Measurements from ENCODE around the gene CYP2E1. TPM values are rescaled to one million over a fixed set of nuclear protein-coding genes. Genes with fewer than 3 reads are reported as not detected.

Gene CYP2E1
- total RNA-seq (2.9 TPM), polyA plus RNA-seq (ENCODE audit: insufficient read depth, low read depth, low replicate concordance) (3.4 TPM)
- long read RNA-seq, donor 1, result 0 reads
- long read RNA-seq, donor 2, result 0 reads
- long read RNA-seq, donor 3, result 0 reads
- long read RNA-seq, donor 4, partial matches to known transcripts, result 0 of 1 reads
- long read RNA-seq, donor 4, other reads (novel, unspliced or antisense), result 0 of 1 reads
- long read RNA-seq, donor 5, result 0 reads
- long read RNA-seq, donor 6, result 0 reads
- long read RNA-seq, donor 7, partial matches to known transcripts, result 0 of 2 reads
- long read RNA-seq, donor 7, other reads (novel, unspliced or antisense), result 0 of 2 reads
- long read RNA-seq, donor 8, result 0 reads
- long read RNA-seq, donor 9, result 0 reads
- long read RNA-seq, donor 10, result 0 reads

- no peak for FAIRE-seq
- TF ChIP-seq CTCF (IDR thresholded peaks at IDR 0.05; ENCODE audit: borderline replicate concordance, extremely low read depth, insufficient read depth), result no peak
- no peak within 1 kb of the TSS for H3K9ac ChIP-seq (ENCODE audit: low read length in 3 of 3)
- H3K4me1 ChIP-seq (ENCODE audit: control insufficient read depth in 2 of 3, insufficient read depth in 2 of 3, low read depth in 1 of 3, low read length in 3 of 3), result no peaks in the 10 kb centered on the region
- no peak for DNase-seq
- no peaks in the 10 kb centered on the region for H3K36me3 ChIP-seq (ENCODE audit: control insufficient read depth in 2 of 3, insufficient read depth in 3 of 3, low read length in 3 of 3)
- H3K4me3 ChIP-seq (ENCODE audit: low read length in 3 of 3), result no peak within 1 kb of the TSS
- H3K27ac ChIP-seq (ENCODE audit: low read depth in 2 of 2, low read length in 2 of 2), result no peak within 1 kb of the TSS
- H3K9me3 ChIP-seq (ENCODE audit: control insufficient read depth in 2 of 3, insufficient read depth in 1 of 3, low read length in 3 of 3), result peaks cover 0 to 12% (median 0%) of the 10 kb centered on the region in 3 donors
- peaks cover 14% of the 10 kb centered on the region for H3K27me3 ChIP-seq (ENCODE audit: control insufficient read depth, insufficient read depth, low read length)
- intact Hi-C loops (cut with DNase I), result no loop called here
Observed at GRCh38 chr10:133526957-133527588, at the start of gene CYP2E1. Gene CYP2E1 (plus strand): TSS chr10:133527363. CDS start chr10:133527396, 33 bp downstream.

- intact Hi-C loops (cut with DNase I), result no loop called here
- TF ChIP-seq CTCF (IDR thresholded peaks at IDR 0.05; ENCODE audit: borderline replicate concordance, extremely low read depth, insufficient read depth), result no peak
- no peak overlapping the region for H3K9ac ChIP-seq (ENCODE audit: low read length in 3 of 3)
- no peaks in the 10 kb centered on the region for H3K27me3 ChIP-seq (ENCODE audit: control insufficient read depth, insufficient read depth, low read length)
- DNase-seq, result no peak
- H3K36me3 ChIP-seq (ENCODE audit: control insufficient read depth in 2 of 3, insufficient read depth in 3 of 3, low read length in 3 of 3), result no peaks in the 10 kb centered on the region
- H3K4me3 ChIP-seq (ENCODE audit: low read length in 3 of 3), result no peak overlapping the region
- no peaks in the 10 kb centered on the region for H3K4me1 ChIP-seq (ENCODE audit: control insufficient read depth in 2 of 3, insufficient read depth in 2 of 3, low read depth in 1 of 3, low read length in 3 of 3)
- H3K27ac ChIP-seq (ENCODE audit: low read depth in 2 of 2, low read length in 2 of 2), result no peak overlapping the region
- FAIRE-seq, result no peak
- peaks cover 0 to 15% (median 2%) of the 10 kb centered on the region in 3 donors for H3K9me3 ChIP-seq (ENCODE audit: control insufficient read depth in 2 of 3, insufficient read depth in 1 of 3, low read length in 3 of 3)
Observed at GRCh38 chr10:133481086-133481643, 46.0 kb upstream of the CYP2E1 start.

GRCh38 chr10:133481657-133482056 is 45.5 kb upstream of the CYP2E1 start:
- DNase-seq, result peak in 1 of 5 donors; percentile 31
- FAIRE-seq, result no peak
- H3K9me3 ChIP-seq (ENCODE audit: control insufficient read depth in 2 of 3, insufficient read depth in 1 of 3, low read length in 3 of 3), result peaks cover 0 to 16% (median 2%) of the 10 kb centered on the region in 3 donors
- intact Hi-C loops (cut with DNase I), result no loop called here
- H3K27me3 ChIP-seq (ENCODE audit: control insufficient read depth, insufficient read depth, low read length), result no peaks in the 10 kb centered on the region
- no peak overlapping the region for H3K4me3 ChIP-seq (ENCODE audit: low read length in 3 of 3)
- no peak overlapping the region for H3K27ac ChIP-seq (ENCODE audit: low read depth in 2 of 2, low read length in 2 of 2)
- no peak overlapping the region for H3K9ac ChIP-seq (ENCODE audit: low read length in 3 of 3)
- no peaks in the 10 kb centered on the region for H3K4me1 ChIP-seq (ENCODE audit: control insufficient read depth in 2 of 3, insufficient read depth in 2 of 3, low read depth in 1 of 3, low read length in 3 of 3)
- no peaks in the 10 kb centered on the region for H3K36me3 ChIP-seq (ENCODE audit: control insufficient read depth in 2 of 3, insufficient read depth in 3 of 3, low read length in 3 of 3)
- no peak for TF ChIP-seq CTCF (IDR thresholded peaks at IDR 0.05; ENCODE audit: borderline replicate concordance, extremely low read depth, insufficient read depth)

Data from kidney (tissue), 22 donors.